ENCODE data around the gene RNF217.

The RNF217 gene

GRCh38 chr6:124943658-124944057, 18.6 kb upstream of the RNF217 start:
- H3K4me3 ChIP-seq (ENCODE audit: low read length, poor library complexity, severe bottlenecking): no peak overlapping the region
- H2AFZ ChIP-seq (ENCODE audit: low read length): no peak overlapping the region
- no peak overlapping the region for H3K4me2 ChIP-seq (ENCODE audit: low read depth, low read length, poor library complexity, severe bottlenecking)
- no peaks in the 10 kb centered on the region for H3K9me3 ChIP-seq (ENCODE audit: insufficient read depth, low read depth, low read length)
- H3K9ac ChIP-seq (ENCODE audit: low read depth, low read length, poor library complexity, severe bottlenecking): no peak overlapping the region
- H3K9me2 ChIP-seq (replicated peaks; ENCODE audit: low read depth, low read length): no peaks in the 10 kb centered on the region
- no peaks in the 10 kb centered on the region for H3K36me3 ChIP-seq (ENCODE audit: insufficient read depth, low read length)
- no peaks in the 10 kb centered on the region for H4K20me1 ChIP-seq (ENCODE audit: insufficient read depth, low read length, poor library complexity, severe bottlenecking)
- H3F3A ChIP-seq (ENCODE audit: low read depth): no peaks in the 10 kb centered on the region
- H3K4me1 ChIP-seq (ENCODE audit: insufficient read depth, low read length, poor library complexity, severe bottlenecking): no peaks in the 10 kb centered on the region
- no peaks in the 10 kb centered on the region for H3K27me3 ChIP-seq (ENCODE audit: insufficient read depth, low read length, poor library complexity, severe bottlenecking)
- no peak for TF ChIP-seq EZH2phosphoT487 (IDR thresholded peaks at IDR 0.05; ENCODE audit: borderline replicate concordance)
- TF ChIP-seq CTCF (conservative IDR thresholded peaks at IDR 0.05; ENCODE audit: low read length): no peak
- no peaks in the 10 kb centered on the region for H3K79me2 ChIP-seq (ENCODE audit: insufficient read depth, low read length)

- TF ChIP-seq EZH2phosphoT487 (IDR thresholded peaks at IDR 0.05; ENCODE audit: borderline replicate concordance) (no peak), CTCF (conservative IDR thresholded peaks at IDR 0.05; ENCODE audit: low read length) (no peak)
- Histone ChIP-seq H3F3A (ENCODE audit: low read depth) (no peaks in the 10 kb centered on the region), H3K4me2 (ENCODE audit: low read depth, low read length, poor library complexity, severe bottlenecking) (no peak overlapping the region), H3K9me3 (ENCODE audit: insufficient read depth, low read depth, low read length) (no peaks in the 10 kb centered on the region), H3K4me3 (ENCODE audit: low read length, poor library complexity, severe bottlenecking) (no peak overlapping the region), H3K4me1 (ENCODE audit: insufficient read depth, low read length, poor library complexity, severe bottlenecking) (no peaks in the 10 kb centered on the region), H2AFZ (ENCODE audit: low read length) (no peak overlapping the region), H3K9me2 (replicated peaks; ENCODE audit: low read depth, low read length) (no peaks in the 10 kb centered on the region), H3K36me3 (ENCODE audit: insufficient read depth, low read length) (no peaks in the 10 kb centered on the region), H4K20me1 (ENCODE audit: insufficient read depth, low read length, poor library complexity, severe bottlenecking) (no peaks in the 10 kb centered on the region), H3K27me3 (ENCODE audit: insufficient read depth, low read length, poor library complexity, severe bottlenecking) (no peaks in the 10 kb centered on the region), H3K9ac (ENCODE audit: low read depth, low read length, poor library complexity, severe bottlenecking) (no peak overlapping the region), H3K79me2 (ENCODE audit: insufficient read depth, low read length) (no peaks in the 10 kb centered on the region)
Measured at GRCh38 chr6:124947971-124948451, 14.2 kb upstream of the RNF217 start.

GRCh38 chr6:124949706-124950105, 12.5 kb upstream of the RNF217 start:
- Histone ChIP-seq H3K9ac (ENCODE audit: low read depth, low read length, poor library complexity, severe bottlenecking) (no peak overlapping the region), H3K36me3 (ENCODE audit: insufficient read depth, low read length) (no peaks in the 10 kb centered on the region), H3F3A (ENCODE audit: low read depth) (no peaks in the 10 kb centered on the region), H3K9me3 (ENCODE audit: insufficient read depth, low read depth, low read length) (no peaks in the 10 kb centered on the region), H3K4me1 (ENCODE audit: insufficient read depth, low read length, poor library complexity, severe bottlenecking) (no peaks in the 10 kb centered on the region), H3K4me2 (ENCODE audit: low read depth, low read length, poor library complexity, severe bottlenecking) (no peak overlapping the region), H3K27me3 (ENCODE audit: insufficient read depth, low read length, poor library complexity, severe bottlenecking) (no peaks in the 10 kb centered on the region), H3K4me3 (ENCODE audit: low read length, poor library complexity, severe bottlenecking) (no peak overlapping the region), H4K20me1 (ENCODE audit: insufficient read depth, low read length, poor library complexity, severe bottlenecking) (no peaks in the 10 kb centered on the region), H3K79me2 (ENCODE audit: insufficient read depth, low read length) (no peaks in the 10 kb centered on the region), H2AFZ (ENCODE audit: low read length) (no peak overlapping the region), H3K9me2 (replicated peaks; ENCODE audit: low read depth, low read length) (no peaks in the 10 kb centered on the region)
- TF ChIP-seq EZH2phosphoT487 (IDR thresholded peaks at IDR 0.05; ENCODE audit: borderline replicate concordance) (no peak), CTCF (conservative IDR thresholded peaks at IDR 0.05; ENCODE audit: low read length) (no peak)

Measured in Loucy (cell line).